ENCODE data around the gene LPIN1.

LPIN1 gene

GRCh38 chr2:11874861-11875260, 128.4 kb downstream of the LPIN1 start:
- Histone ChIP-seq H3K27me3 (ENCODE audit: insufficient read depth, poor library complexity, severe bottlenecking) (no peaks in the 10 kb centered on the region), H3K4me1 (ENCODE audit: insufficient read depth, poor library complexity, severe bottlenecking) (no peaks in the 10 kb centered on the region), H3K36me3 (ENCODE audit: low read depth) (no peaks in the 10 kb centered on the region), H3K9me3 (ENCODE audit: severe bottlenecking) (no peaks in the 10 kb centered on the region), H3K27ac (ENCODE audit: poor library complexity, severe bottlenecking) (no peak overlapping the region), H3K4me3 (ENCODE audit: severe bottlenecking) (no peak overlapping the region)
- no peak for DNase-seq (ENCODE audit: low spot score)
- no peak for ATAC-seq (ENCODE audit: low read depth)
- TF ChIP-seq CTCF (IDR thresholded peaks at IDR 0.05; ENCODE audit: poor library complexity, severe bottlenecking): no peak

- H3K4me1 ChIP-seq (ENCODE audit: insufficient read depth, poor library complexity, severe bottlenecking): no peaks in the 10 kb centered on the region
- ATAC-seq (ENCODE audit: low read depth) (no peak), DNase-seq (ENCODE audit: low spot score) (no peak)
- no peaks in the 10 kb centered on the region for H3K27me3 ChIP-seq (ENCODE audit: insufficient read depth, poor library complexity, severe bottlenecking)
- no peak for TF ChIP-seq CTCF (IDR thresholded peaks at IDR 0.05; ENCODE audit: poor library complexity, severe bottlenecking)
- H3K27ac ChIP-seq (ENCODE audit: poor library complexity, severe bottlenecking): no peak overlapping the region
- no peak overlapping the region for H3K4me3 ChIP-seq (ENCODE audit: severe bottlenecking)
- H3K36me3 ChIP-seq (ENCODE audit: low read depth): no peaks in the 10 kb centered on the region
- H3K9me3 ChIP-seq (ENCODE audit: severe bottlenecking): no peaks in the 10 kb centered on the region
Observed at GRCh38 chr2:11875481-11875880, 129.0 kb downstream of the LPIN1 start.

GRCh38 chr2:11876436-11876835, 130.0 kb downstream of the LPIN1 start:
- no peaks in the 10 kb centered on the region for H3K27me3 ChIP-seq (ENCODE audit: insufficient read depth, poor library complexity, severe bottlenecking)
- ATAC-seq (ENCODE audit: low read depth) (no peak), DNase-seq (ENCODE audit: low spot score) (no peak)
- TF ChIP-seq CTCF (IDR thresholded peaks at IDR 0.05; ENCODE audit: poor library complexity, severe bottlenecking): no peak
- H3K9me3 ChIP-seq (ENCODE audit: severe bottlenecking): no peaks in the 10 kb centered on the region
- H3K36me3 ChIP-seq (ENCODE audit: low read depth): no peaks in the 10 kb centered on the region
- H3K4me3 ChIP-seq (ENCODE audit: severe bottlenecking): no peak overlapping the region
- no peaks in the 10 kb centered on the region for H3K4me1 ChIP-seq (ENCODE audit: insufficient read depth, poor library complexity, severe bottlenecking)
- H3K27ac ChIP-seq (ENCODE audit: poor library complexity, severe bottlenecking): no peak overlapping the region

- H3K27me3 ChIP-seq (ENCODE audit: insufficient read depth, poor library complexity, severe bottlenecking): no peaks in the 10 kb centered on the region
- no peak overlapping the region for H3K27ac ChIP-seq (ENCODE audit: poor library complexity, severe bottlenecking)
- H3K9me3 ChIP-seq (ENCODE audit: severe bottlenecking): no peaks in the 10 kb centered on the region
- no peak overlapping the region for H3K4me3 ChIP-seq (ENCODE audit: severe bottlenecking)
- ATAC-seq (ENCODE audit: low read depth) (no peak), DNase-seq (ENCODE audit: low spot score) (no peak)
- no peaks in the 10 kb centered on the region for H3K4me1 ChIP-seq (ENCODE audit: insufficient read depth, poor library complexity, severe bottlenecking)
- TF ChIP-seq CTCF (IDR thresholded peaks at IDR 0.05; ENCODE audit: poor library complexity, severe bottlenecking): no peak
- H3K36me3 ChIP-seq (ENCODE audit: low read depth): no peaks in the 10 kb centered on the region
Observed at GRCh38 chr2:11876889-11877288, 130.5 kb downstream of the LPIN1 start.
